ENCODE measurements around the gene NEDD4L. TPM values are rescaled to one million over a fixed set of nuclear protein-coding genes. Genes with fewer than 3 reads are reported as not detected.

Gene NEDD4L
- total RNA-seq, 1 donor from 2014 or later: 9.7 TPM

DNA sequence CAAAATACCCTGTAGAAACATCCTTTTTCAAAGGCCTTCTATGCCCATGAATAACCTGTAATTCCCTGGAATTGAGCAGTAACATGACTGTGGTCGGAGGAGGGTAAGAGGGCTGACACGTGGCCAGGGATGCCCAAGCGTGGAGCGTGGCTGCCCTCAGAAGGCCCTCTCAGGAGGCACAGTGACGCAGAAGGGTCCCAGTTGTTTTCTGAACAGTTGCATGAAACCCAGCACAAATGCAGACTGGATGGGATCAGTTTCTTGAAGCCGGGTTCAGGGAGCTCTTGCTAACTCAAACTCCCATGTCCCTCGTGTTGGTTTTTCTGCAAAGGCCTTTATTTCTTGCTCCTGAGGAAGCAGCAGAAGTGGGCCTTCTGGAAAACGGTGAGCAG is 347.9 kb downstream of the NEDD4L start:
- DNase-seq (ENCODE audit: low read depth in 2 of 2): no peak

- DNase-seq (ENCODE audit: low read depth in 2 of 2): peak; percentile 70 to 96
These were observed 348.4 kb downstream of the NEDD4L start for GRCh38 chr18:58392324-58393000.

DNA sequence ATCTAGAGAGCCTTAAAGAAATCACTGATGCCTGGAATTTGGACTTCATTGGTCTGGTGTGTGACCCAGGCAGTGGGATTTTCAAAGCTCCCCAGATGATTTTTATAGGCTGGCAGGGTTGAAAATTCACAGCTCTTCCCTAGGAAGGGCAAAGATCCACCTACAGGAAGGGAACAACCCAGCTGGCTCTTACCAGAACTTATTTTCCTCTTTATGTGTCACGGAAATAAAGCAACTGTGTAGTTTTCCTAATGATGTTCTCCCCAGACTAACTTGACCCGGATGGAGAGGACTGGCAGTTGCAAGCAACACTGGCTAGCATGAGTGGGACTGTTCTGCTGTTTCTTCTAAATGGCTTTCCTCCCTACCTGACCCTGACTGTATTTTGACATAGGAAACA is 349.3 kb downstream of the NEDD4L start:
- DNase-seq (ENCODE audit: low read depth in 2 of 2): peak; percentile 55 to 95

GRCh38 chr18:58394046-58394445 is 350.0 kb downstream of the NEDD4L start:
- DNase-seq (ENCODE audit: low read depth in 2 of 2): no peak

DNA sequence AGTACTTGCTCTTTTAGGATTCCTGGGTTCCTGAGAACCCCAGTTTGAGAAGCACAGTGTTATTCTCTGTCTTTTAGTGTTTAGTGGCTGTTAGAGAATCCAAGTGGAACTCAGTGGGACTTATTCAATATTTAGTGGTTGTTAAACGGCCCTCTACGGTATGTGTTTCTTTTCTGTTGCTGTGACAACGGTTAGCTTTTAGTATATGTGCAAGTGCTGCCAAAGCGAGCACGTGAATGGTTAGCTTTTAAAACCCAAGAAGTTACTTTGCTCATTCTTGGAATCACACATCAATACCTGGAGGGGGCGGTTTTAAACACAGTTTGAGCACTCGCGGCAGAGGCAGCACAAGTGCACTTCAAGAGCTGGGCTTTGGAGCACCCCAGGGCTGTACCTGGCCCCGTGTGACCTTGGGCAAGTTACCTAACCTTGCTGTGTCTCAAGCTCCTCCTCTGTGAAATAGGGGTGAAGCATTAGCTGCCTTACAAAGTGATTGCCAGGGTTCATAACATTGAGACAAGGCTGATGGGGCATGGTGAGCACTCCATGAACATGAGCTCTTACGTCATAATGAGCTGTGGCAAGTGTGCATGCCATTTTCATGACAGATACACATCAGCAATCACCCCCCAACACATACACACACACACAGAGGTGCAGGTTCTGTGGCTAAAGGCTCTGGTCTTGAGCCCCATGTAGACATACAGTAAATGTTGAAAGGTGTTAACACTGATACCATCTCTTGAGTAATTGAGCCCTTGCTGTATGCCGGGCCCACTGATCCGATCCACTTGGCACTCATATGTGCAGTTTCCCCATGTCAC is 350.8 kb downstream of the NEDD4L start:
- no peak for DNase-seq (ENCODE audit: low read depth in 2 of 2)

- DNase-seq (ENCODE audit: low read depth in 2 of 2): no peak
These were observed 352.1 kb downstream of the NEDD4L start for GRCh38 chr18:58396144-58396543.

DNA sequence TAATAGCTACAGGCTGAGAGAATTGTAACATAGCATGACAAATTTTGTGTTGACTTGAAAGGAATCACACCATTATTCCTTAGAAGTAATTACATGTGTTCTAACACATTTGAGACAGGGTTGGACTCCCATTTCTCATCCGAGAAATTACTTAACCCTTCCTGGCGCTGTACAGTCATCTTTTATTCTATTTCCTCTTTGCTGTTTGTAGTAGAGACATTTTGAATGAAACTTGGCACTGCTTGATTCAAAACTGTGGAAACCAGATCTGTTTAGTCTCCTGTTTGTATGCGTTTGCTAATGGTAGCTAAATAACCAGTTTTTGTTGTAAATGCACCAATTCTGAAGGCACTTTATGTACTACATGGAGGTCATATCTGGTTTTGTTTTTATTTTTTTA is 352.9 kb downstream of the NEDD4L start:
- DNase-seq (ENCODE audit: low read depth in 2 of 2): peak; percentile 81 to 89

DNA sequence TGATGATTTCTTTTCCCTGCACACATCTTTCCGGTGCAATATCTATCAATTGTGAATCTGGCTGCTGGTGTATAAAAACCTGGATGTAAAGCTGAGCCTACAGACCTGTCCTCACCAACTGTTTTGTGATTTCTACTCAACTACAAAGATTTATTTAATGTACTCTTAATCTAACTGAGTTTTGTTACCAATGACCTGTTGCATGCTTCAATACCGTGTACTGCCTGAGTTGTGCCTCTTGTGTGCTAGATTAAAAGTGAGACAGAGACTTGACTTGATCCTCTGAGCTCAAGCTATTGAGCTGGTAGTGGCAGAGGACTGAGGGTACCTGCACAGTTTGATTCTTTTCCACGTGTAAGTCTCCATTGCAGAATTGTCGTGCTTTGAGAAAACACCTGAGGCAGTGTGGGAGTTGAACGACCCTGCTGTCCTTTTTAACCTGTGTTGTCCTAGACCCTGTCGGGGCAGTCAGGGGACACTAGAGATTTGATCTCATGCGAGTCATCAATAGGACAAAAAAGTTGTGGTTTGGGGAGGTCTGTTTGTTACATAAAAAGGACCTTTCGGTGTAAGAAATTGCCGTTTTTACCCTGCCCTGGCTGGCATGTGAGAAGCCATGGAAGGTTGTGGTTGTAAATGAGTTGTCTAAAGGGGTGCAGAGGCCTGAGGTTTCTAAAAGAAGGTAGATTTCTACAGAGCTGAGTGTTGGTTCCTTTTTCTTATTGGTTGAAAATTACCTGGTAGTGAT is 353.5 kb downstream of the NEDD4L start:
- DNase-seq (ENCODE audit: low read depth in 2 of 2): no peak

GRCh38 chr18:58398648-58399398 is 354.8 kb downstream of the NEDD4L start:
- DNase-seq (ENCODE audit: low read depth in 2 of 2): peak in 1 of 2 donors; percentile 68

- DNase-seq (ENCODE audit: low read depth in 2 of 2): no peak
These were observed 356.4 kb downstream of the NEDD4L start for GRCh38 chr18:58400331-58400870.

DNA sequence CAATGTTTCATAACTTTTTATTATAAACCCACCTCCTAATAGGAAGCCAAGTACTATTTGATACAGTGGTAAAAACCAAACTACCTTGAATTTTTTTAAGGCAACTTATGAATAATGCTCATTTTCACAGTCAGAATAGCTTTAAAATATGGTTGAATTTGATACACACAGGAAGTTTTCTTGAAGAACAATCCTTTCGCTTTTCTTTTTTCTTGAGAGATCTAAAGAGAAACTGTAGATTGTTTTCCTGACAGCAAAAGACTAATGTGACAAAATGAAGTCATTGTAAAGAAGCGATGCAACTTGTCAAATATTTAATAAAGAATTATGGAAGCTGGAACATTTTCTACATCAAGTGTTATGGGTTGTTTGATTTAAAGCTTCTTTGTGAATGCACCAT is 357.2 kb downstream of the NEDD4L start:
- no peak for DNase-seq (ENCODE audit: low read depth in 2 of 2)

DNA sequence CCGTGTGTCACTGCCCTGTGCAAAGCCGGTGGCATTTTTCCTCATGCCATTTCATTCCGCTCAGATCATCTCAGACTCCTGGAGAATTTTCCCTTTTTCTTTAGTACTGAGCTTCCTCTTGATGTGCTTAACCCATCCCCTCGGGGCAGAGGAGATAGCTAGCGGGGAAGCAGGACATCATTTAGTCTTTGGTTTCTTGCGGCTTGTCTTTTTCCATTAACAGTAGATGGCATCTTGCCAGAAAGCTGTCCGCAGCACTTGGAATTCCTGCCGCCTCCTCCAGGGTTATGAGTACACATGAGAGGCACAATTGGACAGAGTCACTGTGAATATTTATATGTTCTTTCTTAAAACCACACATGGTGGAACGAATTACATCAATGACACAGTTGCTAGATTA is 358.2 kb downstream of the NEDD4L start:
- DNase-seq (ENCODE audit: low read depth in 2 of 2): no peak

DNA sequence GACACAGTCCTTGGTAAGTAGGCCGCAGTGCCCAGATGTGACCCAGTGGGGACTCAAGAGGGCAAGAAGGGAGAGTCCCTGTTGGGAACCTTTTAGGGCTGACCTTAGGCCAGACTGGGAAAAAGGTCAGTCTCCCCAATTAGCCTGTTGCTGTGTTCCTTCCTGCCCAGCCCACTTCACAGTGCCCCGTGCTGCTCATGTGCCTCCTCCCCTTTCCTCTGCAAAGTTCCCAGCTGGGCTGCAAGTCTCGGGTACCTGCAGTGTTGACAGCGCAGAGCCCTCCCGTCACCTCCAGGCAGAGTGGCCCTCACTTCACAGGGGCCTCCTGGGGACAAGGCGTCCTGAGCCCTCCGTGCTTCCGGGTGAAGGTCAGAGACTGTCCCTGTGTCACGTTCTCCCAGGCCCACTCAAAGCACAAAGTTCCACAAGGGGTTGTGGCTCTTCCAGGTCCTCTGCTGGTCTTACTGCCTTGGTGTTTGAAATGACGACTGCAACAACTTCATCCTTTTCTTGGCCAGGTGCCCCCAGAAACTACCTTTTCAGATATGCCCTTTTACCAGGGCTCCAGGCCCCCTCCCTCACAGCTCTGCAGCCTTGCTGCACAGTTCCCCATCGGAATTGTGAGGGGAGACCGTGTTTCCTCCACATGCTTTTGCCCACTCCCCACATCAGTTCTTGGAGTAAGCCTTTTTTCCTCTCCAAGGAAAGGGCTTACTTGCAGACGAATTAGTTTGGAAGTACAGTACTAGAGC is 359.1 kb downstream of the NEDD4L start:
- DNase-seq (ENCODE audit: low read depth in 2 of 2): no peak

DNA sequence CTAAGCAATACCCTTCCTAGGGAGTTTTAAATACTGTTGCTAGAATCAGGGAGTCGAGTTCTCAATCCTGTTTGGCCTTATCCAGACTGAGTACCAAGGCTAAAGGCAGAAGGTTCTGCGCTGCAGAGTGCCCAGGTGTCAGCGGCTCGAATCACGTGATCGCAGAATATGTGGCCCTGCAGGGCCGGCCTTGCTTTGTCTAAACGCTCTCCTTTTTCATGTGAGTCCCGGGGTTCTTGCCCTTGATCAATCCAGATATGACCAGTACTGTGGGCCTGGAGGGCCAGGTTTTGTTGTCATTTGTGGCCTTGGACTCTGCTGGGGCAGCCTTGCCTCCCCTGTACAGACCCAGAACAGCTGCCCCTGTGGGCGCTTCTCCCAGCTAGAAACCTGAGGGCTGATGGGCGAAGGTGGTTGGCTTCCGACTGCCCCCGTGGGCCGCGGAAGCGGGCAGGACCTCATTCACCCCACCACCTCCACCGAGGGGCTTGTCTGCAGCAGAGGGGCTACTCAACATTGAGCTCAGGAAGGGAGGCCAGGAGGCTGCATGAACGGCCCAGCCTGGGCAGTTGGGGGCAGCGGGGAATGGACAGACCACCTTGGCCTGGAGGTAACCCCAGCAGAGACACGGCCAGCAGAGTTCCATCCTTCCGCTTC is 359.9 kb downstream of the NEDD4L start:
- DNase-seq (ENCODE audit: low read depth in 2 of 2): no peak

DNA sequence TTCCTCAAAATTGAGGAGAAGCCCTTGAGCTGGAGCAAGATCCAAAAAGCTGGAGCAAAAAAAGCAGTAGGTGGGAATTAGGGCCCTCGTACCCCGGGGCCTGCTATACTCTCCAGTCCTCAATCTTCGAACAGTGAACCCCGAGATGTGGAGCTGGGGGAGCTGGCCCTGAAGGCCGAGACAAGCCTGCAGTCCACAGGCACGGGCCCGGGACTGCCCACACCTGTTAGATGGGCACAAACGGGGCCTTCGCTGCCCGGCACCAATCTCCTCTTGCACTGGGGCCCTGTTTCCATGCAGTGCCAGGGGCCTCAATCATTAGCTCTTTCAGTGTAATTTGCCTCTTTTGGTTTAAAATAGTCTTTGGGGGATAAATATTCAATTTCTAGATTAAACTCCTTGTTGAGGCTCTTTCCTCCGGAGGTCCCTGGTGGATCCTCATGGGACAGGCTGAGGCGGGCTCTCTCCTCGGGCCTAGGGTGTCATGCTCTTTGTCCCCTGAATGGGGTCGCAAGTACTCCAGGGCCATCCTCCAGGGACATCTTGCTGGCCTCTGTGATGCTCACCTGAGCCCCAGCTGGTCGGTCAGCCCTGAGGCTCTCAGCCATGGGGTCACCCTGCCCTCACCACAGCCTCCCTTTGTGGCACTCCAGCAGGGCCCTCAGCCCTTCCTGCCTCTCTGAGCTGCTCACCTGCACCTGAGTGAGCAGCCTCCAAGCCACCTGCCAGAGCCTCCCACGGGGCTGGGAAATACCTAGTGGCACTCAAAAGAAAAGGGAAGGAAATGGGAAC is 361.3 kb downstream of the NEDD4L start:
- no peak for DNase-seq (ENCODE audit: low read depth in 2 of 2)

- no peak for DNase-seq (ENCODE audit: low read depth in 2 of 2)
These were observed 363.2 kb downstream of the NEDD4L start for GRCh38 chr18:58407263-58407648.

DNA sequence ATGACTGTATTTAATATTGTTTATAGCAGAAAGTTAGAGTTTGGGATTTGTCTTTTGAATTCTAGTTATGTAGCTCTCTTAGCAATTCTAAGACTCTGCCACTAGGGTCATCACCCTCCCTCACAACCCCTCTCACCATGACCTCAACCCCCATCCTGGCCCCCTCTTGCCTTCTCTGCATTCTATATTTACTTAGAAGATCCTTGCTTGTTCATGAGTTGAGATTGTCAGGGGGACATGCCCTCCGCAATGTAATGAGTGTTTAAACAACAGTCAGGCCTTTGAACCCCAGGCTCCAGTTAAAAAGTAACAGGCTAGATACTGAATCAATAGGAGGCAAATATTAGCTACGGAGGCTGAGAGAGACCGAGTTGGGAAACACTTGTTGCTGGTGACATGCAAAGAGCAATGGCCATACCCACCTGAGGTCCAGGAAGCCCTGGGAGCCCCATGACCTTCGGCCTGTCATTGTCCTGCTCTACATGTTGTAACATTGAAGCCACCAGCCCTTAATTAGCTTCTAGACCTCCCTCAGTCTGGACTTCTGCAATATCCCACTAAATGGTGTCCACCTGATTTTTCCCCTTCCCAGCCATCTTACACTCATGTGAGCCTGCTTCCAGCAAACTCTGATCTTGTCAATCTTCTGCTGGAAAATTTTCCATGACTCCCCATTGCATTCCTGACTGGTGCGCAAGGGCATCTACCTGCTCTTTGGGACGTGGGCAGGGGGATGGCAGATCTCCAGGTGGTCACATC is 363.8 kb downstream of the NEDD4L start:
- no peak for DNase-seq (ENCODE audit: low read depth in 2 of 2)

DNA sequence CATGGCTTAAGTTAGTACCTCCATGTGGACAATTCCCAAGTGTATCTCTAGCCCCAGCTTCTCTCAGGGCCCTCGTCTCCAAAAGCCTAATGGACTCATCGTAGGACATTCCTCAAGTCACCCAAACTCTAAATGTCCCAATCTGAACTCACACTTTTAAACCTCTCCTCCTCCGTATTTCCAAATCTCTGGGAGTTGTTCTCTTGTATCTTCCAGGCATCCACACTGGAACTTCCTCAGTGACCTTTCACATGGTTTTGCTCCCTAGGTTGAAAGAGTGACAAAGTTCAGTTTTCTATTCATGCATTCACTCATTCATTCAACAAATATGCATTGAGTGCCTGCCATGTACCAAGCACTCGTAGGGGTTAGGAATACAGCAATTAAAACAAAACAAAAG is 364.6 kb downstream of the NEDD4L start:
- no peak for DNase-seq (ENCODE audit: low read depth in 2 of 2)
